GM23338 (cell line): ENCODE data around the gene CRK. TPM values are rescaled to one million over a fixed set of nuclear protein-coding genes. Genes with fewer than 3 reads are reported as not detected.
A peak's percentile ranks its signal among the peaks of the same experiment; 100 is the strongest.
"Not testable (repeated sequence)": the region's sequence is repeated elsewhere in the genome, so short reads cannot be mapped to it uniquely, and the experiment has no call there.

Experiments
- ATAC-seq: fragments of 200-7000 bp; cut with Tn5 transposase; 3 replicates; pipeline ENCODE4 v1.9.1; 2020
- DNase-seq: peaks from one replicate; pipeline ENCODE4 v3.0.0-alpha.2; 2015; ENCODE audit warnings: low spot score
- H2AFZ ChIP-seq: fragments of 200-600 bp; sonication (generic); 2 replicates; pipeline ENCODE4 v1.8.0; 2016; ENCODE audit warnings: antibody characterized with exemption, mild to moderate bottlenecking, moderate library complexity
- H3F3A ChIP-seq: fragments of 200-600 bp; sonication (generic); replicated peaks from 2 replicates; pipeline ENCODE4 v1.8.0; 2017; ENCODE audit warnings: antibody characterized with exemption, mixed run types, low read depth
- H3K27ac ChIP-seq: fragments of 200-600 bp; sonication (generic); 2 replicates; pipeline ENCODE4 v1.6.1; 2016; ENCODE audit warnings: low read depth
- H3K27me3 ChIP-seq: fragments of 200-600 bp; sonication (generic); 2 replicates; pipeline ENCODE4 v1.8.0; 2016; ENCODE audit warnings: mild to moderate bottlenecking, mixed run types, moderate library complexity; ENCODE audit not compliant: insufficient read depth
- H3K36me3 ChIP-seq: fragments of 200-600 bp; sonication (generic); 2 replicates; pipeline ENCODE4 v1.8.0; 2016; ENCODE audit warnings: mild to moderate bottlenecking; ENCODE audit not compliant: insufficient read depth
- H3K4me1 ChIP-seq: fragments of 200-600 bp; sonication (generic); 2 replicates; pipeline ENCODE4 v1.8.0; 2016; ENCODE audit warnings: mild to moderate bottlenecking, moderate library complexity; ENCODE audit not compliant: insufficient read depth
- H3K4me2 ChIP-seq: fragments of 200-600 bp; sonication (generic); 2 replicates; pipeline ENCODE4 v1.7.1; 2017; ENCODE audit warnings: mixed run types
- H3K4me3 ChIP-seq: fragments of 200-600 bp; sonication (generic); 2 replicates; pipeline ENCODE4 v1.6.1; 2016; ENCODE audit warnings: mixed run types
- H3K79me2 ChIP-seq: fragments of 200-600 bp; sonication (generic); replicated peaks from 2 replicates; pipeline ENCODE4 v1.8.0; 2017; ENCODE audit warnings: mild to moderate bottlenecking; ENCODE audit not compliant: insufficient read depth
- H3K9me2 ChIP-seq: fragments of 200-600 bp; sonication (generic); 2 replicates; pipeline ENCODE4 v1.8.0; 2017; ENCODE audit not compliant: insufficient read depth
- H4K20me1 ChIP-seq: fragments of 200-600 bp; sonication (generic); replicated peaks from 2 replicates; pipeline ENCODE4 v1.8.0; 2017; ENCODE audit warnings: mild to moderate bottlenecking; ENCODE audit not compliant: insufficient read depth
- H3K27ac Mint-ChIP-seq: 2 replicates; pipeline ENCODE4 v1.8.0; 2020; ENCODE audit warnings: inconsistent platforms, mild to moderate bottlenecking, moderate library complexity, mixed read lengths
- H3K27me3 Mint-ChIP-seq: 3 replicates; pipeline ENCODE4 v1.8.0; 2022; ENCODE audit warnings: low read depth, mild to moderate bottlenecking, moderate library complexity, mixed read lengths, inconsistent platforms; ENCODE audit not compliant: insufficient read depth, poor library complexity
- H3K36me3 Mint-ChIP-seq: 3 replicates; pipeline ENCODE4 v1.8.0; 2021; ENCODE audit warnings: low read depth, mild to moderate bottlenecking, inconsistent platforms, moderate library complexity, mixed read lengths
- H3K4me1 Mint-ChIP-seq: 3 replicates; pipeline ENCODE4 v1.8.0; 2020; ENCODE audit warnings: mild to moderate bottlenecking, inconsistent platforms, mixed read lengths
- H3K4me3 Mint-ChIP-seq: 3 replicates; pipeline ENCODE4 v1.8.0; 2021; ENCODE audit warnings: moderate library complexity, mild to moderate bottlenecking, inconsistent platforms, mixed read lengths
- H3K9me3 Mint-ChIP-seq: 3 replicates; pipeline ENCODE4 v1.8.0; 2020; ENCODE audit warnings: moderate library complexity, mild to moderate bottlenecking, inconsistent platforms, mixed read lengths
- CREB1 ChIP-seq: fragments of 250-450 bp; sonication (Bioruptor Pico); IDR thresholded peaks from 2 replicates; pipeline ENCODE4 v1.5.0; 2020; ENCODE audit warnings: low read depth, mild to moderate bottlenecking, moderate library complexity
- EZH2 ChIP-seq: fragments of 200-600 bp; sonication (generic); IDR thresholded peaks from one replicate; pipeline ENCODE4 v1.8.0; 2017; ENCODE audit warnings: antibody characterized with exemption, mild to moderate bottlenecking, low read depth; ENCODE audit not compliant: unreplicated experiment
- JUNB ChIP-seq: IDR thresholded peaks from one replicate; pipeline ENCODE4 v1.6.1; 2016; ENCODE audit warnings: antibody characterized with exemption; ENCODE audit not compliant: unreplicated experiment
- NANOG ChIP-seq: IDR thresholded peaks from 2 replicates; pipeline ENCODE4 v1.6.1; 2016; ENCODE audit warnings: antibody characterized with exemption, borderline replicate concordance
- POLR2AphosphoS5 ChIP-seq: IDR thresholded peaks from 2 replicates; pipeline ENCODE4 v1.6.1; 2016; ENCODE audit warnings: antibody characterized with exemption, low read depth
- STAT1 ChIP-seq: IDR thresholded peaks from one replicate; pipeline ENCODE4 v1.6.1; 2016; ENCODE audit warnings: antibody characterized with exemption; ENCODE audit not compliant: unreplicated experiment
- ZNF114 ChIP-seq: fragments of 250-450 bp; sonication (Bioruptor Pico); IDR thresholded peaks from 2 replicates; pipeline ENCODE4 v1.5.0; 2020; ENCODE audit warnings: mild to moderate bottlenecking, moderate library complexity
- ZNF331 ChIP-seq: fragments of 250-450 bp; sonication (Bioruptor Pico); IDR thresholded peaks from 2 replicates; pipeline ENCODE4 v1.5.0; 2020; ENCODE audit warnings: low read depth, mild to moderate bottlenecking, moderate library complexity
- ZNF462 ChIP-seq: fragments of 250-450 bp; sonication (Bioruptor Pico); IDR thresholded peaks from 2 replicates; pipeline ENCODE4 v1.5.0; 2020; ENCODE audit warnings: mild to moderate bottlenecking, moderate library complexity
- polyA plus RNA-seq: library from polyadenylated mRNA; unstranded; fragments of >200 nt; fragmentation: Nextera tagmentation; extraction: Ambion mirVana; gene quantifications from 2 replicates; pipeline ENCODE4 v1.2.1, GENCODE V29; 2016
- total RNA-seq: library from RNA; depleted of rRNA; stranded (reverse); fragments of >200 nt; shearing (Covaris generic); gene quantifications from 2 replicates; pipeline ENCODE4 v1.2.3, GENCODE V29; 2014
- TF ChIP-seq, protein P1 (sequence below): IDR thresholded peaks from 2 replicates; pipeline ENCODE4 v1.6.1; 2016; ENCODE audit warnings: antibody characterized with exemption
- TF ChIP-seq, protein P2 (sequence below), 2 experiments: fragments of 200-600 bp in 1 of 2; sonication (generic) in 1 of 2; conservative IDR thresholded peaks; 2 replicates each; pipeline versions ENCODE4 v1.5.1 to v1.6.1; 2016 to 2017; ENCODE audit warnings: antibody characterized with exemption in 2 of 2, low read depth in 2 of 2, mild to moderate bottlenecking in 2 of 2, moderate library complexity in 1 of 2

The CRK gene
- total and polyA plus RNA-seq, 2 experiments from 2014 or later, result 32.6 to 59.8 TPM

- no peak for TF ChIP-seq ZNF462
- TF ChIP-seq EZH2, result no peak
- TF ChIP-seq POLR2AphosphoS5, result no peak
- TF ChIP-seq ZNF331 (CRISPR knock-in tag), result no peak
- TF ChIP-seq, protein P1, sequence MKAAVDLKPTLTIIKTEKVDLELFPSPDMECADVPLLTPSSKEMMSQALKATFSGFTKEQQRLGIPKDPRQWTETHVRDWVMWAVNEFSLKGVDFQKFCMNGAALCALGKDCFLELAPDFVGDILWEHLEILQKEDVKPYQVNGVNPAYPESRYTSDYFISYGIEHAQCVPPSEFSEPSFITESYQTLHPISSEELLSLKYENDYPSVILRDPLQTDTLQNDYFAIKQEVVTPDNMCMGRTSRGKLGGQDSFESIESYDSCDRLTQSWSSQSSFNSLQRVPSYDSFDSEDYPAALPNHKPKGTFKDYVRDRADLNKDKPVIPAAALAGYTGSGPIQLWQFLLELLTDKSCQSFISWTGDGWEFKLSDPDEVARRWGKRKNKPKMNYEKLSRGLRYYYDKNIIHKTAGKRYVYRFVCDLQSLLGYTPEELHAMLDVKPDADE, result no peak
- TF ChIP-seq, protein P2, sequence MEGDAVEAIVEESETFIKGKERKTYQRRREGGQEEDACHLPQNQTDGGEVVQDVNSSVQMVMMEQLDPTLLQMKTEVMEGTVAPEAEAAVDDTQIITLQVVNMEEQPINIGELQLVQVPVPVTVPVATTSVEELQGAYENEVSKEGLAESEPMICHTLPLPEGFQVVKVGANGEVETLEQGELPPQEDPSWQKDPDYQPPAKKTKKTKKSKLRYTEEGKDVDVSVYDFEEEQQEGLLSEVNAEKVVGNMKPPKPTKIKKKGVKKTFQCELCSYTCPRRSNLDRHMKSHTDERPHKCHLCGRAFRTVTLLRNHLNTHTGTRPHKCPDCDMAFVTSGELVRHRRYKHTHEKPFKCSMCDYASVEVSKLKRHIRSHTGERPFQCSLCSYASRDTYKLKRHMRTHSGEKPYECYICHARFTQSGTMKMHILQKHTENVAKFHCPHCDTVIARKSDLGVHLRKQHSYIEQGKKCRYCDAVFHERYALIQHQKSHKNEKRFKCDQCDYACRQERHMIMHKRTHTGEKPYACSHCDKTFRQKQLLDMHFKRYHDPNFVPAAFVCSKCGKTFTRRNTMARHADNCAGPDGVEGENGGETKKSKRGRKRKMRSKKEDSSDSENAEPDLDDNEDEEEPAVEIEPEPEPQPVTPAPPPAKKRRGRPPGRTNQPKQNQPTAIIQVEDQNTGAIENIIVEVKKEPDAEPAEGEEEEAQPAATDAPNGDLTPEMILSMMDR (conservative IDR thresholded peaks at IDR 0.05; ENCODE audit: low read depth in 2 of 2), result no peak
- no peak for TF ChIP-seq STAT1
- TF ChIP-seq CREB1, result no peak
- TF ChIP-seq ZNF114 (CRISPR knock-in tag), result no peak
- no peak for TF ChIP-seq NANOG
- TF ChIP-seq JUNB, result no peak
Observed at GRCh38 chr17:1454541-1454940, 1.5 kb downstream of the CRK start (continued).

- not testable (repeated sequence) for H2AFZ ChIP-seq, H3F3A ChIP-seq, H3K27me3 Mint-ChIP-seq, H3K4me1 ChIP-seq, H3K9me2 ChIP-seq, H3K4me3 ChIP-seq, H3K27ac ChIP-seq, H3K27ac Mint-ChIP-seq, H3K4me2 ChIP-seq, H3K36me3 ChIP-seq, DNase-seq, H3K9me3 Mint-ChIP-seq, ATAC-seq, H3K27me3 ChIP-seq
- Mint-ChIP-seq H3K4me3 (peak overlapping the region; percentile 45; the same call in 1 of the 3 replicates), H3K36me3 (peaks cover 29% of the 10 kb centered on the region), H3K4me1 (peaks cover 20% of the 10 kb centered on the region)
- Histone ChIP-seq H3K79me2 (peaks cover 72% of the 10 kb centered on the region), H4K20me1 (peaks cover 48% of the 10 kb centered on the region)
Observed at GRCh38 chr17:1453694-1454093, 2.3 kb downstream of the CRK start.
